Esophagus mucosa (tissue), 1 donor: ENCODE results near the gene EPB41L4B. TPM values are rescaled to one million over a fixed set of nuclear protein-coding genes. Genes with fewer than 3 reads are reported as not detected.
"Not testable (repeated sequence)": the region's sequence is repeated elsewhere in the genome, so short reads cannot be mapped to it uniquely, and the experiment has no call there.

Source experiments
- ATAC-seq: fragments of 200-7000 bp; cut with Tn5 transposase; one replicate; pipeline ENCODE4 v1.9.1; 2020
- total RNA-seq: library from RNA; stranded (reverse); gene quantifications from one replicate; pipeline ENCODE4 v1.2.4, GENCODE V29; 2023
- donor health status: DM: yes; HTN: yes; CAD: no.

The EPB41L4B gene
- total RNA-seq, 1 donor from 2014 or later, result 1.1 TPM

GRCh38 chr9:109162677-109163076 is 158.2 kb downstream of the EPB41L4B start:
- ATAC-seq, result no peak

GRCh38 chr9:109161471-109161870 is 159.4 kb downstream of the EPB41L4B start:
- no peak for ATAC-seq

GRCh38 chr9:109159583-109159982 is 161.3 kb downstream of the EPB41L4B start:
- no peak for ATAC-seq

GRCh38 chr9:109158651-109159050 is 162.2 kb downstream of the EPB41L4B start:
- no peak for ATAC-seq

GRCh38 chr9:109156708-109157107 is 164.2 kb downstream of the EPB41L4B start:
- ATAC-seq, result no peak

GRCh38 chr9:109150925-109151545 is 169.8 kb downstream of the EPB41L4B start:
- peak; percentile 67 for ATAC-seq

GRCh38 chr9:109149722-109150121 is 171.1 kb downstream of the EPB41L4B start:
- ATAC-seq, result no peak

GRCh38 chr9:109149089-109149488 is 171.8 kb downstream of the EPB41L4B start:
- ATAC-seq, result no peak

GRCh38 chr9:109145051-109145450 is 175.8 kb downstream of the EPB41L4B start:
- no peak for ATAC-seq

GRCh38 chr9:109143881-109144562 is 176.8 kb downstream of the EPB41L4B start:
- peak; percentile 26 for ATAC-seq

GRCh38 chr9:109141375-109141774 is 179.5 kb downstream of the EPB41L4B start:
- no peak for ATAC-seq

- ATAC-seq, result no peak
Measured at GRCh38 chr9:109139851-109140250, 181.0 kb downstream of the EPB41L4B start.

- no peak for ATAC-seq
Measured at GRCh38 chr9:109138421-109138820, 182.4 kb downstream of the EPB41L4B start.

GRCh38 chr9:109134167-109134578 is 186.7 kb downstream of the EPB41L4B start:
- ATAC-seq, result no peak

GRCh38 chr9:109133533-109133932 is 187.3 kb downstream of the EPB41L4B start:
- no peak for ATAC-seq

- no peak for ATAC-seq
Measured at GRCh38 chr9:109132567-109133021, 188.3 kb downstream of the EPB41L4B start.

- no peak for ATAC-seq
Measured at GRCh38 chr9:109129470-109130197, 191.2 kb downstream of the EPB41L4B start.

GRCh38 chr9:109126671-109127070 is 194.2 kb downstream of the EPB41L4B start:
- not testable (repeated sequence) for ATAC-seq

GRCh38 chr9:109124121-109124520 is 196.7 kb downstream of the EPB41L4B start:
- ATAC-seq, result no peak

- ATAC-seq, result peak; percentile 13
Measured at GRCh38 chr9:109122726-109123621, 197.9 kb downstream of the EPB41L4B start.
